Measurements from ENCODE around the gene ZIC1.

Gene ZIC1

GRCh38 chr3:147395899-147396711 lies 13.1 kb upstream of the ZIC1 start:
- DNase-seq (ENCODE audit: low read depth in 2 of 2) = no peak
- no peak overlapping the region for H3K4me3 ChIP-seq (replicated peaks in 1 of 2; ENCODE audit: low read depth in 2 of 2, low read length in 2 of 2)
- no peak for TF ChIP-seq CTCF (IDR thresholded peaks at IDR 0.05; ENCODE audit: low read depth, low read length)

GRCh38 chr3:147396712-147397046 lies 12.5 kb upstream of the ZIC1 start:
- no peak for TF ChIP-seq CTCF (IDR thresholded peaks at IDR 0.05; ENCODE audit: low read depth, low read length)
- H3K4me3 ChIP-seq (replicated peaks in 1 of 2; ENCODE audit: low read depth in 2 of 2, low read length in 2 of 2) = no peak overlapping the region
- DNase-seq (ENCODE audit: low read depth in 2 of 2) = no peak

- no peak overlapping the region for H3K4me3 ChIP-seq (replicated peaks in 1 of 2; ENCODE audit: low read depth in 2 of 2, low read length in 2 of 2)
- no peak for DNase-seq (ENCODE audit: low read depth in 2 of 2)
Observed at GRCh38 chr3:147397155-147397874, 11.8 kb upstream of the ZIC1 start.

GRCh38 chr3:147397875-147398812 lies 11.0 kb upstream of the ZIC1 start:
- DNase-seq (ENCODE audit: low read depth in 2 of 2) = no peak
- no peak overlapping the region for H3K4me3 ChIP-seq (replicated peaks in 1 of 2; ENCODE audit: low read depth in 2 of 2, low read length in 2 of 2)
- TF ChIP-seq CTCF (IDR thresholded peaks at IDR 0.05; ENCODE audit: low read depth, low read length) = no peak

More at GRCh38 chr3:147397155-147397874, 11.8 kb upstream of the ZIC1 start:
- no peak for TF ChIP-seq CTCF (IDR thresholded peaks at IDR 0.05; ENCODE audit: low read depth, low read length)

- no peak for DNase-seq (ENCODE audit: low read depth in 2 of 2)
- H3K4me3 ChIP-seq (replicated peaks in 1 of 2; ENCODE audit: low read depth in 2 of 2, low read length in 2 of 2) = no peak overlapping the region
- no peak for TF ChIP-seq CTCF (IDR thresholded peaks at IDR 0.05; ENCODE audit: low read depth, low read length)
Observed at GRCh38 chr3:147398813-147399534, 10.2 kb upstream of the ZIC1 start.

GRCh38 chr3:147400111-147400510 lies 9.1 kb upstream of the ZIC1 start:
- H3K4me3 ChIP-seq (replicated peaks in 1 of 2; ENCODE audit: low read depth in 2 of 2, low read length in 2 of 2) = no peak overlapping the region
- DNase-seq (ENCODE audit: low read depth in 2 of 2) = no peak
- no peak for TF ChIP-seq CTCF (IDR thresholded peaks at IDR 0.05; ENCODE audit: low read depth, low read length)
